Stimulated activated CD4-positive, alpha-beta T cell treated with anti-CD3 and anti-CD28 coated beads, Interleukin-1b, Interleukin-23, amount 100 ng/mL, for 1 hour (primary cell): Measurements from ENCODE around the gene TUBB2B.
"Not testable (repeated sequence)": the region's sequence is repeated elsewhere in the genome, so short reads cannot be mapped to it uniquely, and the experiment has no call there.

Experiments
- DNase-seq, 2 donors: peaks; one replicate each; pipeline ENCODE4 v3.0.0-alpha.2; 2020; ENCODE audit warnings: low read depth in 2 of 2

TUBB2B gene

GRCh38 chr6:3186974-3187382 is 40.5 kb downstream of the TUBB2B start:
- DNase-seq, result no peak

DNA sequence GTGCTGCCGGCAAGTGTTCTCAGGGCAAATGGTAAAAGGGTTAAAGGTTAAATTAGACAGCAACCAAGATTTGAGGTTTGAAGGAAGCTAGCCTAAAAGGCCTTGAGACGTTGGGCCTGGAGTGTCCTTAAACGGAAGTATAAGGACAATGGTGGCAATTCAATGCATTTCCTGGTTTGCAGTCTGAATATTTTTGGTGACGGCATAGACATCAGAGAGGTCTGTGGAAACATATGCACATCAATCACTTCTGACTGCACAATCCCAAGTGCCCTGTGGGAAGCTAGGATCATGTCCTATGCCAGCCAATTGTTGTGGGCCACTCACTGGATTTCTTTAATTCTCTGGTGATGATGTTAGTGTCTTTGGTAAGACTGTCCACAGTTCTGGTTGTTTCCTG is 44.4 kb downstream of the TUBB2B start:
- no peak for DNase-seq

- DNase-seq, result no peak
Measured at GRCh38 chr6:3181105-3181504, 46.3 kb downstream of the TUBB2B start.

- DNase-seq, result not testable (repeated sequence)
Measured at GRCh38 chr6:3179945-3180344, 47.5 kb downstream of the TUBB2B start.

- DNase-seq, result not testable (repeated sequence)
Measured at GRCh38 chr6:3178666-3179065, 48.8 kb downstream of the TUBB2B start.

DNA sequence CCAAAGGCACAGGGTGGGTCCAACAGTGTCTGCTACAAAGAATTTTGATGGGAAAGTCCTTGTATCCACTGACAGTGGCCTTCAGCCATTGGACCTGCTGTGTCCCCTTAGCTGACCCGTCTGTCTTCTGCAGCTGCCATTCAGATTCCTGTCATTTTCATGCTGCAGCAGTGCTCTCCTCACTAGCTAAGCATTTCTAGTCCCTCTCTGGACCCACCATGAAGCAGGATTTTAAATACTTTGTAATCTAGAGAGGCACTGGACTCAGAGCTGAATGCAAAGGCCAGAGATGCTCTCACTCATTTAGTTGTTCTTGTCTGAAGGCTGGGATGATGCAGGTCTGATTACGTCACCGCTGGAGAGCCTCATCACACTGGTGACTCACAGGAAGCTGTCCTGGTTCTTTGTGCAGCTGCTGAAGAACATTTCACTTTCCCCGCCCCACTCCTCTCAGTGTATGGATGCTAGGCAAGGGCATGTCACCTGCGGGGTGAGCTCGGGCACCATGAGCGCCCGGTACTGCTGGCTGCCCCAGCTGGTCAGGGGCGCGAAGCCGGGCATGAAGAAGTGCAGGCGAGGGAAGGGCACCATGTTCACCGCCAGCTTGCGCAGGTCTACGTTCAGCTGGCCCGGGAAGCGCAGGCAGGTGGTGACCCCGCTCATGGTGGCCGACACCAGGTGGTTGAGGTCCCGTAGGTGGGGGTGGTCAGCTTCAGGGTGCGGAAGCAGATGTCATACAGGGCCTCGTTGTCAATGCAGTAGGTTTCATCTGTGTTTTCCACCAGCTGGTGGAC is 50.7 kb downstream of the TUBB2B start:
- no peak for DNase-seq

DNA sequence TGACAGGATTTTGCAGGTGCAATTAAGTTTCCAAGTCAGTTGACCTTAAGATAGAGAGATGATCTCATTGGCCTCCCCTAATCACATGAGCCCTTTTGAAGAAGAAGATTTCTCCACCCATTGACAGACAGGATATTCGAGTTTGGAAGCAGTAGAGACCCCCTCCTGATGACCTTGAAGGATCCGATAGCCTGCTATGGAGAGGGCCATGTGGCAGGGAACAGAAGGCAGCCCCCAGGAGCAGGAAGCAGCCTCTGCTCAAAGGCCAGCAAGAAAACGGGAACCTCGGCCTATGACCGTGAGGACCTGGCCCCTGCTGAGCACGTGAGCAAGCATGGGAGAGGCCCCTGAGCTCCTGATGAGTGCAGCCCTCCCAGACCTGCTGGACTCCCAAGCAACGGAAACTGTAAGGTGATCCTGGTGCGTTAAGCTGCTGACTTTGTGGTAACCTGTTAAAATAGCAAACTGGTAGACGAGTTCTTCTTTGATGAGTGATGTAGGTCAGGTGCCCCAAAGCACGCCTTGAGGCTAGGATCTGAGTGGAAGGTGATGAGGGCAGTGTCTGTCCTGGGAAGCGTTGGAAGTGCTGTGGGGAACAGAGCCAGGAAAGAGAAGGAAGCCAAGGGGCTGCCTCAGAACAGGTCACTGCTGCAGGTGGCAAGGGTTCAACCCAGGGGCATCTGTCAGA is 51.6 kb downstream of the TUBB2B start:
- DNase-seq, result no peak
